Measurements from ENCODE around the gene TXN2.
"Not testable (repeated sequence)": the region's sequence is repeated elsewhere in the genome, so short reads cannot be mapped to it uniquely, and the experiment has no call there.

The TXN2 gene

DNA sequence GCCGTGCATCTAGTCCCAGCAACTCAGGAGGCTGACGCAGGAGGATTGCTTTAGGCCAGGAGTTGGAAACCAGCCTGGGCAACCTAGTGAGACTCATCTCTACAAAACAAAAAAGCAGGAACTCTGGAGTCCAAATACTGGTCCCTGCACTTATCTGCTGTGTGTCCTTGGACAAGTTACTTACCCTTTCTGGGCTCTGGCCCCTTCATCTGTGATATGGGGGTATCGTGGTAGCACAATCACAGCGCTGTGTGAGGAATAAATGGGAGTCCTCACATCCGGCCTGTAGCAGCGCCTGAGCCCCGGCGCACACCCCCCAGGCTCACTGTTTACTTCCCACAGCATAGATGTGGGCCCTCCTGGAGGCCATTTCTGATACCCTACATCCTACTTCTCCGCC is 49.5 kb downstream of the TXN2 start:
- no peak for DNase-seq (ENCODE audit: low spot score)

DNA sequence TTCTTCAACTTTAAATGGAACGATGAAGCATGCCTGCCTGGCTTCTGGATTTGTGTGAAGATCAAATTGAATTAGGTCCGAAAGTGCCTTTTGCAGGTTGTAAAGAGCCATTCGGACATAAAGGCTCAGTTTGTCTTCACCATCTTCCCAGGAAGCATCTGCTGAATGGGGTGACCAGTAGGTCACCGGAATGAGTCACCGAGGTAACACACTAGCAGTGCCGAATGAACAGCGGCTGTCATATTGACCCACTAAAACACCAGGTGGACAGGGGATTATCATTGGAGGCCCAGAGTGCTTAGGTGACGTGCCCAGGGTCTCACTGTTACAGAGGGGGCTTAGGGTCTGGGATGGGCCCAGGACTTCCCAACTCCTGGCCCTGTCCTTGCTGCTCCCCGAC is 50.6 kb downstream of the TXN2 start:
- no peak for DNase-seq (ENCODE audit: low spot score)

DNA sequence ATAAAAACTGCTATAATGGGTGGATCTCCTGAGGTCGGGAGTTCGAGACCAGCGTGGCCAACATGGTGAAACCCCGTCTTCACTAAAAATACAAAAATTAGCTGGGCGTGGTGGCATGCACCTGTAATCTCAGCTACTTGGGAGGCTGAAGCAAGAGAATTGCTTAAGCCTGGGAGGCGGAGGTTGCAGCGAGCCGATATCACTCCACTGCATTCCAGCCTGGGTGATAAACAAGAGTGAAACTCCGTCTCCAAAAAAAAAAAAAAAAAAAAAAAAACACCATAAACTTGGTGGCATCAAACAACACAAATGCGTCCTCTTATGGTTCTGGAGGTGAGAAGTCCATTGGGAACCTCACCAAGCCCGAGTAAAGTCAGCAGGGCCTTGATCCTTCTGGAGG is 53.5 kb downstream of the TXN2 start:
- DNase-seq (ENCODE audit: low spot score): not testable (repeated sequence)

DNA sequence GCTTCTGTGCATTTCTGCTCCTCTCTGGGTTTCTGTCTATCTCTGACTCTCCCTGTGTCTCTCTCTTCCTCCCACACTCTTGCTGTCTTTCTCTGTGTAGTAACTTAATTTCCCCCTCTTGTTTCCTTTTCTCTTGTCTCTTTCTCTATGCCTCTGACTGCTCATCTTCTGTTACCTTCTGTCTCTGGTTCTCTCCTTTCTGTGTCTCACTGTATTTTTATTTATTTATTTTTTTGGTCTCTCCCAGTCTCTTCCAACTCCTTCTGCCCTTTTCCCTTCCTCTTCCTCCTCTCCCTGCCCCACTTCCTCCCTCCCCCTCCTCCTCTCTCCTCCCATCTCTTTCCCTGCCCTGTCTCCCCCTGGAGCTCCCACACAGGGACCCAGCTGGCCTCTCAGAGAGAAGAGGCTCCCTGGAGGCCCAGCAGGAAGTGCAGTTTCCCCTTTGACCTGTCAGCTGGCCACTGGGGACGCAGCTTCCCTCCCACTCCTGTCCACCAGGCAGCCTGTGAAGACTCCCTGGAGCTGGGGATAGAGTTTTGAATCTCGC is 55.4 kb downstream of the TXN2 start:
- no peak for DNase-seq (ENCODE audit: low spot score)

DNA sequence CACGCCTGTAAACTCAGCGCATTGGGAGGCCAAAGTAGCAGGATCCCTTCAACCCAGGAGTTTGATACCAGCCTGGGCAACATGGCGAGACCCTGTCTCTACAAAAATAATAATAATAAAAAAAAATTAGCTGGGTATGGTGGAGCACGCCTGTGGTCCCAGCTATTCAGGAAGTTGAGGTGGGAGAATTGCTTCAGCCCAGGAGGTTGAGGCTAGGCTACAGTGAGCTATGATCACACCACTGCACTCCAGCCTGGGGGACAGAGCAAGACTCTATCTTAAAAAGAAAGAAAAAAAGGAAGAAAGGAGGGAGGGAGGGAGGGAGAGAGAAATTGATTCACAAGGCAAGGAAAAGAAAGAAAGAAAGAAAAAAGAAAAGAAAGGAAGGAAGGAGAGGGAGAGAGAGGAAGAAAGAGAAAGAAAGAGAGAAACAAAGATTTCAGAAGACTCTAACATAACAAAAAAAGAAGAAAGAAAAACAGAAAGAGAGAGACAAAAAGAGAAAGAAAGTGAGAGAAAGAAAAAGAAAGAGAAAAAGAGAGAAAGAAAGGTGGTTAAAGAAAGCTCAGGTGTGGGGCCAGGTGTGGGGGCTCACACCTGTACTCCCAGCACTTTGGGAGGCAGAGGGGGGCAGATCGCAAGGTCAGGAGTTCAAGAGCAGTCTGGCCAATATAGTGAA is 56.4 kb downstream of the TXN2 start:
- DNase-seq (ENCODE audit: low spot score): no peak

DNA sequence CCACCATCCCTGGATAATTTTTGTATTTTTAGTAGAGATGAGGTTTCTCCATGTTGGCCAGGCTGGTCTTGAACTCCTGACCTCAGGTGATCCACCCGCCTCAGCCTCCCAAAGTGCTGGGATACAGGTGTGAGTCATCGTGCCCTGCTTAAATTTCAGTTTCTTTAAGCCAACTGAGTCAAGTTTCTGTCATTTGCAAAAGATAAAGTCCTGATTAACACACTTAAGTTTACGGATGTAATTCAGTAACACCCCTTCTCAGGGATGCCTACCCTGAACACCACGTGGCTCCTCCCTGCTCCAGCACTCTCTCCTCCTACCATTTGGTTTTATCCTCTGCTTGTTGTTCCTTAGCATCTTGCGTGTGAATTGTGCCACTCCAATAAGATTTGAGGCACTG is 57.0 kb downstream of the TXN2 start:
- not testable (repeated sequence) for DNase-seq (ENCODE audit: low spot score)

DNA sequence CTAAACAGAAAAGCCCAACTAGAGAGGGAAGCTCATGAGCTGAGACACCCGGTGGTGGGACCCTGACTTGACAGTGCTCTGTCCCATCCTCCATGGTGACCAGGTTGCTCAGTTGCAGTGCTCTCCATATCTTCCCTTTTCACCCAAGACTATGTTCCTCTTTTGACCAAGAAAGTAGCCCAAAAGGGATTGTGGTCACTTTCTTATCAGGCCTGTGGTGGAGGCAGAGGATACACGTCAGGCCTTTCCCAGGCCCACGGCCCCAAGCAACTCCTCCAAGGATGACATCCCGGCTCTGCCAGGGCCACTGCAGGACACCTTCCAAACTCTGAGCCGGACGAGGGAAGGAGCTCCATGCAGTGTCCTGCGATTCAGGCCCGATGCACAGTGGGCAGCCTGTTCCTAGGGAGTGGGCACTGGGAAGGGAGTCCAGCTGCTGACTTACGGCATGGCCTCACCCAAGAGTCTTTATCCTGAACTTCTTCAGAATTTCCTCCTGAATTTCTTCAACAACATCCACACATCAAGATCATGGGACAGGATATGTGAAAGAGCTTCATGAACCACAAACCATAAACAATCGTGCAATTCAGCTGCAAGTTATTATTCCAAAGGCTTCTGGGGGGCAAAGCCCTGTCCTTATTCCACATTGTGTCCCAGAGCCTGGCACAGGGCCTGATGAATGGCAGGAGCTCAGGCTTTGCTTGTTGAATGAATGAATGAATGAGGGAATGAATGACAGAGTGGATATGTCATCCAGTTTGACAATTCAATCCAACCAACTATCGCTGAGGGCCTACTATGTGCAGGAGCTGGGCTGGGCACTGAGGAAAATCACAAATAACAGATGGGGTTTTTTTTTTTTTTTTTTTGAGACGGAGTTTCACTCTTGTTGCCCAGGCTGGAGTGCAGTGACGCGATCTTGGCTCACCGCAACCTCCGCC is 57.7 kb downstream of the TXN2 start:
- no peak for DNase-seq (ENCODE audit: low spot score)

DNA sequence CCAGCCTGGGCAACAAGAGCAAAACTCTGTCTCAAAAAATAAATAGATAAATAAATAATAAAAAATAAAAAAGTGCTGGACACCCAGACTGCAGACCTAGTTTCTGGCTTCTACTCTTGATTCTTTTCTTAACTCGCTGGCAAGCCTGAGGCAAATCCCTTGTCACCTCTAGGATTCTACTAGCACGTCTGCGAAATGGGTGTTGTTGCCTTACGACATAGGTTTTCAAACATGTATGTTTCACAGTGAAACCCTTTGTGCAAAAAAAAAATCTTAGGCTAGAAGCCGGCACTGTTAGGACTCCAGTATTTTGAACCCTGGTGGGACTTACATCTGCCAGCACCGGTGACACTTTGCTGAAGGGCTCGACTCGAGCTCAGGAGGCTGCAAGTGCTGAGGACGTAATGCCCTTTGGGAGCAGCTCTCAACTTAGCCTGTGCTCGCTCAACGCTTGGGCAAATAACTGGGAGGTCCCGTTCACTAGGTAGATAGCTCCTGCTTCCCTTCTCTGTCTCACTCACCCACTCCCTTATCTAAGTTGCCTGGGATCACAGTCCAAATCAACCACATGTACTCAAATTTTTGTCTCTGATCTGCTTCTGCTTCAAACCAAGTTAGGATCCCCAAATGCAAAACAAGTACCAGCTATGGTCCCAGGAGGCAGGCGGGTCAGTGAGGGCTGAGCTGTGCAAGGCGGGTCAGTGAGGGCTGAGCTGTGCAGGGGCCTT is 59.0 kb downstream of the TXN2 start:
- DNase-seq (ENCODE audit: low spot score): no peak

DNA sequence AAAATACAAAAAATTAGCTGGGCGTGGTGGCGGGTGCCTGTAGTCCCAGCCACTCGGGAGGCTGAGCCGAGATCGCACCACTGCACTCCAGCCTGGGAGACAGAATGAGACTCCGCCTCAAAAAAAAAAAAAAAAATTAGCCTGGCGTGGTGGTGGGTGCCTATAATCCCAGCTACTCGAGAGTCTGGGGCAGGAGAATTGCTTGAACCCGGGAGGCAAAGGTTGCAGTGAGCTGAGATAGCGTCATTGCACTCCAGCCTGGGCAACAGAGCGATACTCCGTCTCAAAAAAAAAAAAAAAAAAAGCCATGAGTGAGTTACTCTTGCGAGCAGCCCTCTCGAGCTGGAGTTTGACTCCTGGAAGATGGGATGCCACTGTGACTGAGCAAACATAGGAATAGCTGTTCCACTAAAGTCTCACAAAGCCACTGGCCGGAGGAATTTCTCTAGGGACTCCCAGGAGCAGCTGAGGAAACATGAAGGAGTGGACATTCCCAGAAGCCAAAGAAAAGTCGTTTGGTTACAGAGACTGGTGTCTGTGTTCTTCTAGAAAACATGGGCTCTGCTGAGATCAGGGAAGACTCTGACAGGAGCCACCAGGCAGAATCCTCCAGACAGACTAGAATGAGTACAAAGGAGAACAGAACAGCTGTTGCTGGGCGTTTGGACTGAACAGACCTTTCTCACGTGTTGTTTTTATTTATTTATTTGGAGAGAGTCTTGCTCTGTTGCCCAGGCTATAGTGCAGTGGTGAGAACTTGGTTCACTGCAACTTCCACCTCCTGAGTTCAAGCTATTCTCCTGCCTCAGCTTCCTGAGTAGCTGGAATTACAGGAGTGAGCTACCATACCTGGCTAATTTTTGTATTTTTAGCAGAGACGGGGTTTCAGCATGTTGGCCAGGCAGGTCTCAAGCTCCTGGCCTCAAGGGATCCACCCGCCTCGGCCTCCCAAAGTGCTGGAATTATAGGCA is 61.2 kb downstream of the TXN2 start:
- DNase-seq (ENCODE audit: low spot score): no peak

DNA sequence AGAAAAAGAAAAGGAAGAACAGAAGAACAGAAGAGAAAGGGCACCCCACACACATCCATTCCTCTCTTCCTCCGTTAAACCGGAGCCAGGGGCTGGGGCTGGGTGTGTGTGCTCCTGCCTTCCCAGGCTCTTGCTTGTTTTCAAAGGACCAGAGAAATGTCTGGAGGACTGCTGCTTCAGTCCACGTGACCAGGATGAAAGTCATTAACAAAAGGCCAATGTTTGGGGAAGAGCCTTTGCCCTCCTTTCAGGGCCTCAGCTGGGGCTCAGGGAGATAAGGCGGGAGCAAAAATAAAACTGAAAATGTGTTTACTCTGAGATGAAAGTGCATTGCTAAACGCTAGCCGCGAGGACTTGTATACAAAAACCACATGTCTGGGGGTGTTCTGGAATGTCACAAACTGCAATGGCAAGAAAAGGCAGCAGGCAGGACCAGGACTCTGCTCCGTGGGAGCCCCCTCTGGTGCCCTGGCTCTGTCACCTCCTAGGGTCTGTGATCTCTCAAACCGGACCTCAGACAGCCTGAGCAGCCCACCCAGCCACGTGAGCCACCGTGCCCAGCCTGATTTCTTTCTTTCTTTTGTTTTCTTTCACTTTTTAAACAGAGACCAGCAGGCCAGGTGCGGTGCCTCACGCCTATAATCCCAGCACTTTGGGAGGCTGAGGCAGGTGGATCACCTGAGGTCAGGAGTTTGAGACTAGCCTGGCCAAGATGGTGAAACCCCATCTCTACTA is 62.1 kb downstream of the TXN2 start:
- DNase-seq (ENCODE audit: low spot score): no peak

DNA sequence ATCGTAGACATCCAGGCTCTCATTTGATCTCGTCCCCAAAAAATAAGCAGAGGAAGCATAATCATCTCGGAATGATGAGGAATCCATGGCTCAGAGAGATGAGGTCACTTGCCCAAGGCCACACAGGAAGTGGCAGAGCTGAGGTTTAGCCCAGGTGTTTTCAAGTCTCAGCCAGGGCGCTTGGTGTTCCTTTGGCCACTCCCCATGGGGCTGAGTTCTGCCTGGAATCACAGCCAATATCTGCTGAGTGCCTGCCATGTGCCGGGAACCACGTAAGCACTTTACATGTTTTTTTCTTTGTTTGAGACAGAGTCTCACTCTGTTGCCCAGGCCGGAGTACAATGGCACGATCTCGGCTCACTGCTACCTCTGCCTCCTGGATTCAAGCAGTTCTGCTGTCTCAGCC is 64.2 kb downstream of the TXN2 start:
- no peak for DNase-seq (ENCODE audit: low spot score)
